NCI-H2081 (cell line): ENCODE results near the gene CORIN.
"Not testable (repeated sequence)": the region's sequence is repeated elsewhere in the genome, so short reads cannot be mapped to it uniquely, and the experiment has no call there.

ENCODE experiments used
- DNase-seq, 2 experiments: peaks; one replicate each; lab custom pipeline; 2025; lab: John Stamatoyannopoulos, UW

Gene CORIN

DNA sequence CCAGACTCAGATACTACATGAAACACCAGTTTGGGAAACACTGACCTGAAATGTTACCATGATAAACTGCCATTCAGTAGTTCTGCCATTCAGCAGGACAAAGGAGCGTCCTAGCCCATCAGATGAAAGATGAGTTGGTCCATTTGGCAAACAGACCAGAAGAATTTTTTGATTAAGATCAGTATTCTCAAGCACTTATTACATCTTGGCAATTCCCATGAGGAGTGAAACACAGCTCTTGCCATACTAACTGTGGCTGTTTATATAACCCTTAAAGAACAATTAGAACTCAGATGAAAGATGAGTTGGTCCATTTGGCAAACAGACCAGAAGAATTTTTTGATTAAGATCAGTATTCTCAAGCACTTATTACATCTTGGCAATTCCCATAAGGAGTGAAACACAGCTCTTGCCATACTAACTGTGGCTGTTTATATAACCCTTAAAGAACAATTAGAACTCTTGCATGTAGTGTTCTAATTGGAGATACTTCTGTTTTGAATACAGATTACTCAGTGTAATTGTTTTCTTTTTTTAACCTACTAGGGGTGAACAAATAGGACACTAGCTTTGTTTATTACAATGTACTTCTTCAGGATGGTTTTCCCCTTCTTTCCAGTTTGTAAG is 146.0 kb downstream of the CORIN start:
- DNase-seq, result not testable (repeated sequence)

DNA sequence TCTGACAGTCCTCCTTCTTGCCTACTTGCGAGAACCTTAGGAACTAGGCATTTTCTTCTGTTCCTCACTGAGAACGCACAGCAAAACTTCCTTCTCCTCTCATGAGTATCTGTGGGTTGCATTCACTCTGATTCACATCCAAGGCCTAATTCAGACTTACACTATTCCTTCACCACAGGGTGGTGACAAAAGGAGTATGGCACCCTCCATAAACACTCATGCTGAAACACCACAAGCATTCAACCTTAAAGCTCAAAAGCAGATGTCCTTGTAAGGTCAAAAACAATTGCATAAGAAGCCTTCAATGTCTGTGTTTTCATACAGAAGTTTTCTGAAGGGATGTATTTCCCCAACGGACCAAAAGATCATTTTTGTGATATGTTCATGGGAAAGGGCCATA is 147.3 kb downstream of the CORIN start:
- no peak for DNase-seq

DNA sequence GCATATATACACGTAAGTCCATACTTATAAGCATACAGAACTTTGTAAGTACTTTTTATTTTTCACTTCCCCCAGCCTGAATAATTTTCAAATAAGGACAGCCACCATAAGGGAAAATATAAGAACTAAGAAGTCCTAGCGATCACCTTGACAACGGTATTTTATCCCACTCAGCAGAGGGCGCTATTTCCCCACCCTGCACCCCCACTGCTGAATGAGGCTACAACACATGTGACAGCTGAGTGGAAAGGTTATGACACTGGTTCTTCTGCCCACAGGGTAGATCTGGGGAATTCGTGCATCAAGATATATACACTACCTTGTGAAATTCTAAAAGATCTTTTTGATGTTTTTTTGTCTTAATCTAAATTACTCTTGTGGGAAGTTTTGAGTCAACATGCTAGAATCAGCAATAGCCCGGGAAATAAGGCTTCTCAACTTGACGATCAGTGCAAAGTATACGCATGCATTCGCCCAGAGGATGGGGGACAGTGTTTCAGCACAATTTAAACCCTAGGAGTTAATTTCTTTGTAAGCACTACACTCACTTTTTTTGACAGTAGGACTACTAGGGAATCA is 151.5 kb downstream of the CORIN start:
- DNase-seq, result peak; percentile 9 to 37

DNA sequence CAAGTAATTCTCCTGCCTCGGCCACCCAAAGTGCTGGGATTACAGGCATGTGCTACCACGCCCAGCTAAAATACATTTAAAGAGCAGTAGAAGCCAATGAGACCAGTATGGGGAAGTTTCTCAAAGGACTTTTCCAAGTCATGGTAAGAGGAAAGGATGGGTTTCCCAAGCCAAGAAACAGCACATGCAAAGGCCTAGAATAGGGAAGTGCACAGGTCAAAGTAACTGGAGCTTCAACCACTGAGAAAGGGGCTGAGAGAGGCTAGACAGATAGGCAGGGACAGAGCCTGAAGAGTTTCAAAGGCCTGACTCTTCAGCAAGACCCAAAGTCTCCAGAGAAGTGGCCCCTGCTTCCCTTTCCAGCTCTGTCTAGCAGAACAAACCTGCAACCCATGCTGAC is 162.1 kb downstream of the CORIN start:
- DNase-seq, result no peak

DNA sequence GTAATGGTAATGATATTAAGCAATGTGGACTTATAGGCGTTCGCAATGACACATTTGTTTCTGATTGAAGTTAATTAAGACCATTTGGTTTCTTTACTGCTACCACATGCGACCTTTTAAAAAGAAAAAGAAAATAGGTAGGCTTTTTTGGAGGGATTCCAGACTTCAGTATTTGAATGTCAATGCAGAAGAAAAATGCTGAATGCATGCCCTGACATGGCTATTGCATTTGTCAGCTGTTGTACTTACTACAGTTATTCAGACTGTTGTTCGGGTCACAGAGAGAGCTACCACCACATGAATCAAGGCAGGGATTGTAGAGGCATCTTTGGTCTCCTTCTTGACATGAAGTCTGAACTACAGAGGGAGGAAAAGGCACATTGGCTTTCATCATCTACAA is 163.7 kb downstream of the CORIN start:
- no peak for DNase-seq

DNA sequence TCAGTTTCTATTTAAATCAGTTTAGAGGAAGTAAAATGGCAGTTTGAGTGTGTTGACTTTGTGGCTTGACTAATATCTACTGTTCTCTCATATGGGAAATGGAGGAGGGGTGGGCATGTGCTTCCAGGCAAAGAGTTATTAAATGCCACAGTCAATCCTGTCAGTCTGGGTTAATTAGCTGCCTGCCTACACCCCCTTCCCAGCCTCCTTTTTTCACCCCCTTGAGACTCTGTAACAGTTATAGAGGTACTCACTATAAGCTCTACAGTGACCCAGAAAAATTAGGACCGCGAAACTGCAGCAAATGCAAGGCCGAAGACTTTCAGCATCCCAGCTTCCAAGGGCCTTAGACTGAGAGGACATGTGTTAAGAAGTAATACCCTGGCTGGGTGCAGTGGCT is 165.2 kb downstream of the CORIN start:
- no peak for DNase-seq

DNA sequence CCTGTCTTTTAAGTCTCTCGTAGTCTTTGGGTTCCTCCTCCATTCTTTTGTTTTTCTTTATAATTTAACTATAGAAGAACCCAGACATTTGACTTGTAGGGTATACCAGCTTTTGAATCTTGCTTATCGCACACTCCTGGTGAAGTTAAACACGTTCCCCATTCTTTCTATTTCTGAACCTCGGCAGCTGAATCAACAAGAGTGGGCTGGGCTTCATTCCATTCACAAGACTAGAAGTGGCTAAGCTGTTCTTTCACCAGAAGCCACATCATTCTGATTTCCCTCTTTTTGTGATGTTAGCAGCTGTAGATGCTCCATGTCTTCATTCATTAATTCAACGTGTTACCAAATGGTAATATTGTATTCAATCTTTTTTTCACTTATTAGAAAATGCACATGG is 167.9 kb downstream of the CORIN start:
- peak; percentile 12 to 79 for DNase-seq

DNA sequence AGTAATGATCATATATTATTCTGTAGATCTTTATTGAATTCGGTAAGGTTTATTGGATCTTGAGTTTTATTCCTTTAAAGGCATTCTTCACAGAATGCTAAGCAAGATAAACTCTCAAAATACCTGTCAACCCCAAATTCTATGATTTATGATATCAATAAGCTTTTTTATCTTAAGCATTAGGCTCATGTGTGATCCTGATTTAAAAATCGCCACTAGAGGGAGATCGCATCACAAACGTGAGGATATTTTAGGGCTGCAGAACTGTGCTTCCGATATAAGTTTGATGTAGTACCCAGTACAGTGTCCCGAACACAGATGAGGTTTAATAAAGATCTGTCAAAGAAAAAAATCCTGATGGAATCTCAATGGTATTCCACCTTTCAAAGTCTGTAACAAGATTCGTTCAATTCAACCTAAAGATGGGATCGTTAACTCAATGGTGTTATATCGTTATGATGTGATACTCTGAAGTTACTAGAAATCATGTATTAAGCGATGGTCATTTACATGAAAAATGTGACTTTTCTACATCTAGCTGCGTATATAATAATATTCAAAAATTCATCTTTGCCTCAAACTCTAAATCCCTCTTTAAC is 169.0 kb downstream of the CORIN start:
- DNase-seq, result peak; percentile 74 to 76

DNA sequence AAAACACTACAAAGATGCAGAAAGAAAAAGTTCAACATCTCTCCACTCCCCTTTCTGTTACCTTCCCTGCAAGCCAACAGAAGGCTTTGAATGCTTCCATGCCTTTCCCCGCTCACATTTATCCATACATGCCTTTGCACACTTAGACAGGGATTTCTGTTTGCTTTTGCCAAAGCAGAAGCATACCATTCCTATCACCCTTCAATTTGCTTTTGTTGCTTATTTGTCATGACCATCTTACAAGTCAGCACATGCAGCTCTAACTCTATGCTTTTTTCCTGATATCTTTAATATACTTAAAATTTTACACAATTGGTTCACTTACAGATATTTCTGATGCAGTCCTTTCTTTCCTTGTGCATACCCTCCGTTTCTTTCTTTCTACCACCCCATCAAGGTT is 169.6 kb downstream of the CORIN start:
- DNase-seq, result no peak

DNA sequence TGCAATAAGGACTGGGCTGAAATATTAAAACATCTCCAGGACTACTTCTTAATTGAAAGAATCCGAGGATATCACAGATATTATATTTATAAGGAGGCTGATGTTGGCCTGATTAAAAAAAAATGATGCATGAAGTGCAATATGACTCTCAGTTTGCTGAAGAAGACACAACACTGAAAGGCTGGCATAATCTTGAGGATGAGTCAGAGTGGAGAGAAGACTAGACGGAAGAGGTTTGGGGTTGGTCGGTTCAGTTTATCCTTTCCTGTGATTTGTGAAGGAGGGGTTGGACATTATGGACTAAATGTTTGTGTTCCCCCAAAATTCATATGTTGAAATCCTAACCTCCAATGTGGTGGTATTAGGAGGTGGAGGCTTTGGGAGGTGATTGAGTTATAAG is 170.3 kb downstream of the CORIN start:
- no peak for DNase-seq

DNA sequence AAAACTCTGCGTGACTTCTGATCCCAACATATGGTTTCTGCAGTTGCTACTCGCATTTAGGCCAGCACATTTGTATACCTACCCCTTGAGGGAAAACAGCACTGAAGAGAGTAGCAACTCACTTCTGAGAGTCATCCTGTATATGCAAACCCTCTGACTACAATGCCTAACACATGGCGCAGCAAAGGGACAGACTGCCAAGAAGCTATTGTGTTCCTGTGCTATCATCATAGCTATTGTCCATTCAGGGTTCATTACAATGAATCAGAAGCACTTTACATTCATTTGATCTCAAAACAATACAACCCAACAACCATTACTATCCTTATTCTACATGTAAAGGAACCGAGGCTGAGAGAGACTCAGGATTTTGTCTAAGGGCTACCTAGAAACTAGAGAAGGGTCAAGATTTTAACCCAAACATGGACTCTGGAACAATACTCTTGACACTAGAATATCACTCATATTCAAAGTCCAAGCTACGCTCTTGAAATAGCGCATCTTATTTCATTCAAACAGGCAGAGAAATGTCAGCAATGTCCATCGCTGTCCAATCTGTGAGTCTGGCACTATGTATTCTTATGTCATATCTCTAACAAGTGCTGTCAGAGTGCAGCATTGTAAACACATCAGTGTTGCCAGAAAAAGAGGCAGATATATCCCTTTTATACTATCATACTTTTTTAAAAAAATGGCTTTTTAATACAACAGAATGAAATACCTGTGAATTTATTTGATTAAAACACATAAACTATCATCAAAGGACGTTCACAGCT is 173.6 kb downstream of the CORIN start:
- no peak for DNase-seq

DNA sequence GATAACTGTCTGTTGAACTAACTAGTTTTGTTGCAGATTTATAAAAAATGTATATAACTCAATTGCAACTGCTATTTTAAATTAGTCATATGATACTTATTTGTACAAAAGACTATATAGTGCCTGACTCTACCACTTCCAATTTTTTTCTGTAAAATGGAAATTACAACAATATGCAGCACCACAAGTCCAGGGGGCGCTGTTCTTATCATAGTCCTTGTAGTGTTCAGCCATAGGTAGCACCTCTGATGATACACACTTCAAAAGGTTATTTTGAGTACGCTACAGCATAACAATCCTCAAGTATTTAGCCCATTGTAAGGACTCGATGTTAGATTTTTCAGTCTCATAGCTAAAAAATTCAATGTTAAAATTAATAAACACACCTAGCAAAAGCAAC is 174.9 kb downstream of the CORIN start:
- DNase-seq, result peak in 1 of 2 experiments; percentile 37

DNA sequence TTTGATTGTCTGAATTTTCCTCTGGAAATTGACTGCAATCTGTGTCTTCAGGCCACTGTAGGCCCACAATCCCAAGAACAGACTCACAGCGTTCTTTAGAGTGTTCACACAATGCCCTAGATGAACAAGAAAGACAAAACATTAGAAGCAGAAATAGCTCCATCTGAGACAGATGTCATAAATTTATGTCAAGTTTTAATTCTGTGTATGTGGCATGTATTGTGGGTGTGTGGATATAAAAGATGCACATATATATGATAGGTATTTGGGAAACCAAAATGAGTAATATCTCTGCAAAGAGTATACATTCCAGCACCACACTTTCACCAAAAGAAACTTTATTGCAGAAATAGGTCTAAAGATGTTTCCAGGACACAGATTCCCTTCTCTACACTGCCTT is 176.1 kb downstream of the CORIN start:
- no peak for DNase-seq

DNA sequence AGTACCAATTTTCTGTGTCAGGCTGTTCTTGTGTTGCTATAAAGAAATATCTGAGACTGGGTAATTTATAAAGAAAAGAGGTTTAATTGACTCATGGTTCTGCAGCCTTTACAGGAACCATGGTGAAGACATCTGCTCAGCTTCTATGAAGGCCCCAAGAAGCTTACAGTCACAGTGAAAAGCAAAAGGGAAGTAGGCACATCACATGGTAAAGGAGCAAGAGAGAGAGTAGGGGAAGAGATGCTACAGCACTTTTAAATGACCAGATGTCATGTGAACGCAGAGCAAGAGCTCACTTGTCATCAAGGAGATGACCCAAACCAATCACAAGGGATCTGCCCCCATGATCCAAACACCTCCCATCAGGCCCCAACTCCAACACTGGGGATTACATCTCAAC is 178.5 kb downstream of the CORIN start:
- no peak for DNase-seq

DNA sequence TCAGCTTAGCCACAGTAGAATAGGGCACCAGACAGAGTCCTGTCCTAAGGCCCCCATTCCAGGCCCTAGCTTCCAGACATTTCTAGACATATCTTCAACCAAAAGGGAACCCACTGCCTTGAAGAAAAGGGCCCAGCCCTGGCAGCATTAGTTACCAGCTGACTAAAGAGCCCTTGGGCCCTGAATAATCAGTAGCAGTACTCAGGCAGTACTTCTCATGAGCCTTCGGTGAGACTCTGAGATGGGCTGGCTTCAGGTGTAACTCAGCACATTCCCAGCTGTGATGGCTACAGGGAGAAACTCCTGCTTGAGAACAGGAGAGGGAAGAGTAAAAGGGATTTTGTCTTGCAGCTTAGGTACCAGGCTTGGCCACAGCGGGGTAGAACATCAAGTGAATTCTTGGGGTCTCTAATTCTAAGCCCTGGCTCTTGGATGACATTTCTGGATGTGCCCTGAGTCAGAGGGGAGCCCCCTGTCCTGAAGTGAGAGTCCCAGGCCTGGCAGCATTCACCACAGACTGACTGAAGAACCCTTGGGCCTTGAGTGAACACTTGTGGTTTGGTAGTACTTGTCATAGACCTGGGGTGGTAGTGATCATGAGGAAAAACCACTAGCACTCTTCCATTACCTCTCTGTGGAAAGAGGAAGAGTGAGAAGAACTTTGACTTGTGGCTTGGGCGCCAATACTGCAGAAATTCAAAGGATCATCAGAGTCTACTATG is 182.7 kb downstream of the CORIN start:
- DNase-seq, result no peak

DNA sequence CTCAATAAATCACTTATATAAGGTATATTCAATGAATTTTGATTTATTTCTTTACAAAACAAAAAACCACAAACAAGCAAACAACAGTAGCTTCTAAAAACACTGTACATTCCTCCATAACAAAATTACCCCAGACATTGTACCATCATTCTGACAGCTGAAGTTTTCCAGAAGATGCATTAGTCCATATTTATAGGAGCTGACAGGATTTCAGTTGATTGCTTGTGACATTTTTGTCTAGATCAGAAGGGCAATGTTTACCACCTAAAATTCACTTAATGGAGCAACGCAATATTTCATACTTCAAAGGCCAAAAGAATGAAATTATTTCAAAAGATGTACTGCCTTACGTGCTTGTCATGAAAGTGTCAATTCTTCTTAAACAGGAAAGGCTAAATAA is 185.8 kb downstream of the CORIN start:
- DNase-seq, result no peak

DNA sequence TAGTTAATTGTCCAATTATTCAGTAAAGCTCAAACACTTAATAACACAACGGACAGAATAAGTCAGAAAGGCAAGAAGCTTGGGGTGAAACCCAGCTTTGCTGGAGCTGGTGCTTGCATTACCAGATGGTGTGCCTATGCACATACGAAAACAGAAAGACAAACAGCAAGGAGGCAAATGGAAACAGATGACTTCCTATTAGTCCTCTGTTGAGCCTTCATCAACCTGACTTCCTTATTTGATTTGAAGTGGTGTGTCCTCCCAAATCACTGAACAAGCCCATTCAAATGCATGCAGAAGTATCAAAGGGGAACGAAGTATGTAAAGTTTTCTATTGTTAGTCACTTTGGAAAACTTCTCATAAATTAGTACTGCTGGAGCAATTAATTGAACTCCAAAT is 186.6 kb downstream of the CORIN start:
- no peak for DNase-seq

DNA sequence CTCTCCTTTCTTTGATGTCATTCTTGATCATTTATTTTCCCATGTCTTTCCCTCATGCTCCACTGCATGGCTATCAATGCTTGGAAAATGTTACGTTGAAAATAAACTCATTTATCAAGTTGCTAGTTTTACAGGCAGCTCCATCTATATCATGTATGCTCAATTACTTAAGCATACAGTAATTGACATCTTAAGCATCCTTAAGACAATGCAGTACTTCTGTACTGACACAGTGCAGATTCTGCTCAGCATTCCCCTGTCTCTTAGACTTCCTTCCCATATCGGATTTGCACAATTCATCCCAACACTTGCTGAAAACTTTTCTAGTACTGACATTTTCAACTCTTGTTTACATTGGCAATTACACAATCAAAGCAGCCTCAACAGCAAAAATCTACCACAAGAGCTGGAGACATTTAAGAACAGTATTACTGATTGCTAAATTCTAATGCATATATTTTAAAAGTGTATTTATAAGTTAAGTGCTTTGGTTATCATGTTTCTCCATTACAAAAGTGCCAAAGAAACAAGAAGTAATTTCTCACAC is 187.2 kb downstream of the CORIN start:
- DNase-seq, result no peak

DNA sequence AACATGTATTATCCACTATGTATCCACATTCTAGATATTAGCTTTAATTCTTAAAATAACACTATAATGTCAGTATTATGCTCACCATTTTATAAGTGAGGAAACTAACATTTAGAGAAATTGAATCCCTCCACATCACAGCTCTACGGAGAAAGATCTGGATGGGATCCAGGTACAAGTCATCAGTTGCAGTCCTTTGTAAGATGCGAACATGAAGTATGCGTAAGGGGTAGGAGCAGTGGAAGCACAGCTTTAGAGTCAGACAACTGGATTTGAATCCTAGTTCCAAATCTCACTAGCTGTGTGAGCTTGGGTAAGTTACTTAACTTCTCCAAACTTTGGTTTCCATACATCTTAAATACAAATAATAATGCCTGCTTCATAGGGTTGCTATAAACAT is 190.3 kb downstream of the CORIN start:
- no peak for DNase-seq

DNA sequence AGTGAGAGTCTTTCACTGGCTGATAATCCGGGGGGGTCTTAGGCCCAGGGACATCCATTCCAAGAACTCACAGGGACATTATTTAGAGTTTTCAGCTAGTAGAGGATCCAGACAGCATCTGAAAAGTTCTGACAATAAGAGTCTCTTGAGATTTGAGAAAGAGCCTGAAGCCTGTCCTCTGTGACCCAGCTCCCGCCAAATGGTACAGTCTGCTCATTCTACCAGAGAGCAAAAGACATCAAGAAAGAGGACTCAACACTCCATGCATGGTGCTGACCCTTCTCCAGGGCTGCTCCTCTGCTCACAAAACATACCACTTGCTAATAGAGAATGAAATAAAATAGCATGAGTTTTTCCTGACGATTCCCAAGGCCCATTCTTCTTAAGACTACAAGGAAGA is 190.8 kb downstream of the CORIN start:
- no peak for DNase-seq

DNA sequence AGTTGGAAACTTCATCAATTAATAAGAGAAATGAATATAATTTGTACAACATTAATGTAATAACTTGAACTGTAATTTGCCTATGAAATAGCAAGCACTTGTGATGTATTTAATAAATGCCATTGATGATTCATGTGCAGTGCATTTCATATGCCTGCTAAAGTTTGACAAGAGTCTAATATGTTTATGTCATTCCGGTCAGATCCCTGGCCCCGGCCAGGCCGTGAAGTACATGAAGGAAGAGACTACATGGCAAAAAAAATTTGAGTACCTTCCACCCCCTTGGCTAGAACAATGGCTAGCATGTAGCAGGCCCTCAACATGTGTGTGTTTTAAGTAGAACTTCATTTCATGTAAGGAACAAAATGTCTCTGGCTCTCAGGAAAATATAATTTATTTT is 191.5 kb downstream of the CORIN start:
- DNase-seq, result no peak

DNA sequence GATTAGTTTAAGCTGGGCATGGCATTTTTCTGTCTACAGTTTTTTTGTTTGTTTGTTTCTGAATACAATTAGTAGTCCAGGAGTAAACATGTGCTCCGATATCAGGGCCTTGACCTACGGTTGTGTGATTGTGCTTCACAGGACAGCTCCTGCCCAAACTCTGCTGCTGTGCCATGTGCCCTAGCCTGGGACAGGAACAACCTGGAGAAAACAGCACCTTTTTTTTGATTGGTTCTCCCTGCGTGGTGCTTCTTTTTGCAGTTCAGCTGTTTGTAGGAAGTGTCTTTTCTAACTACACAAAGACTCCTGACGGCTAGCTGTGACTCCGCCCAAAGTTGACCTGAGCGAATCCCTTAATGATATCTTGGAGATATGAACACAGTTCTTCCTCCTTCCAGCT is 194.0 kb downstream of the CORIN start:
- DNase-seq, result no peak
